OCI-LY3 (cell line): ENCODE results near the gene TERF2IP.

Source experiments
- H2AFZ ChIP-seq: fragments of 200-600, 300-600 bp; shearing (Covaris generic); 2 replicates; pipeline ENCODE4 v1.6.0; 2014; ENCODE audit warnings: antibody characterized with exemption, low read depth, low read length
- H3K27ac ChIP-seq: fragments of 200-600, 300-600 bp; sonication (generic); 2 replicates; pipeline ENCODE4 v1.5.1; 2014; ENCODE audit warnings: mild to moderate bottlenecking, low read length, moderate library complexity, mixed read lengths
- H3K27me3 ChIP-seq: fragments of 200-600, 300-600 bp; sonication (generic); 2 replicates; pipeline ENCODE4 v1.6.1; 2014; ENCODE audit warnings: low read depth, low read length, mixed read lengths
- H3K36me3 ChIP-seq: fragments of 200-600, 300-600 bp; sonication (generic); replicated peaks from 2 replicates; pipeline ENCODE3; 2014; ENCODE audit warnings: low read depth, low read length, mixed read lengths
- H3K4me1 ChIP-seq: fragments of 300-600, 200-600 bp; sonication (generic); 2 replicates; pipeline ENCODE4 v1.6.1; 2014; ENCODE audit warnings: low read length, mixed read lengths
- H3K4me2 ChIP-seq: fragments of 200-600, 300-600 bp; sonication (generic); 2 replicates; pipeline ENCODE4 v1.6.1; 2014; ENCODE audit warnings: low read length, mixed read lengths
- H3K4me3 ChIP-seq: fragments of 300-600, 200-600 bp; sonication (generic); 2 replicates; pipeline ENCODE4 v1.5.1; 2014; ENCODE audit warnings: antibody characterized with exemption, mild to moderate bottlenecking, low read length, moderate library complexity
- H3K79me2 ChIP-seq: fragments of 300-600, 200-600 bp; shearing (Covaris generic); 2 replicates; pipeline ENCODE4 v1.6.1; 2014; ENCODE audit warnings: mild to moderate bottlenecking, low read length, mixed read lengths
- H3K9ac ChIP-seq: fragments of 300-600, 200-600 bp; shearing (Covaris generic); 2 replicates; pipeline ENCODE4 v1.6.0; 2014; ENCODE audit warnings: mild to moderate bottlenecking, low read length, moderate library complexity
- H3K9me3 ChIP-seq: fragments of 200-600, 300-600 bp; shearing (Covaris generic); 2 replicates; pipeline ENCODE4 v1.6.1; 2014; ENCODE audit warnings: low read length, mixed read lengths; ENCODE audit not compliant: insufficient read depth
- H4K20me1 ChIP-seq: fragments of 200-600, 300-600 bp; sonication (generic); 2 replicates; pipeline ENCODE4 v1.6.1; 2016; ENCODE audit warnings: low read length, mixed read lengths; ENCODE audit not compliant: insufficient read depth
- EZH2phosphoT487 ChIP-seq: fragments of 200-600 bp; shearing (Covaris generic); IDR thresholded peaks from 2 replicates; pipeline ENCODE4 v1.6.1; 2018; ENCODE audit warnings: antibody characterized with exemption, mixed run types, low read depth
- TF ChIP-seq, protein P1 (sequence below): fragments of 200-600, 300-600 bp; sonication (generic); IDR thresholded peaks from 2 replicates; pipeline ENCODE4 v1.5.1; 2014; ENCODE audit warnings: antibody characterized with exemption, low read length, low read depth

TERF2IP gene

DNA sequence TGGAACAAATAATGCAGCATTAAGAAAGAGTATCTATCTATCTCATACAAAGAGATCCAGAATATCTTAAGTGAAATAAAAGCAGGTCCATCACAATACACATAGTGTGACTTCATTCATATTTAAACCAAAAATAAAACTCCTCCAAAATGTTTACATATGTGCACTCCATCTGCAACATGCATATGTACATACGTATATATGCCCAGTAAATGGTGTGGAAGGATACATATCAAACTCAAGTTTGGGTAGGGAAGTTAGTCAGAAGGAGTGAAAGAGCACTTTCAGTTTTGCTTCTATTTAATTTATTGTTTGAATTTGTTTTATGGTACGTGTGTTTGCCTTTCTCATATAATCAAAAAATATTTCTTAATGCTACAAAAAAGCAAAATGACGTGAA is 12.5 kb upstream of the TERF2IP start:
- TF ChIP-seq, protein P1, sequence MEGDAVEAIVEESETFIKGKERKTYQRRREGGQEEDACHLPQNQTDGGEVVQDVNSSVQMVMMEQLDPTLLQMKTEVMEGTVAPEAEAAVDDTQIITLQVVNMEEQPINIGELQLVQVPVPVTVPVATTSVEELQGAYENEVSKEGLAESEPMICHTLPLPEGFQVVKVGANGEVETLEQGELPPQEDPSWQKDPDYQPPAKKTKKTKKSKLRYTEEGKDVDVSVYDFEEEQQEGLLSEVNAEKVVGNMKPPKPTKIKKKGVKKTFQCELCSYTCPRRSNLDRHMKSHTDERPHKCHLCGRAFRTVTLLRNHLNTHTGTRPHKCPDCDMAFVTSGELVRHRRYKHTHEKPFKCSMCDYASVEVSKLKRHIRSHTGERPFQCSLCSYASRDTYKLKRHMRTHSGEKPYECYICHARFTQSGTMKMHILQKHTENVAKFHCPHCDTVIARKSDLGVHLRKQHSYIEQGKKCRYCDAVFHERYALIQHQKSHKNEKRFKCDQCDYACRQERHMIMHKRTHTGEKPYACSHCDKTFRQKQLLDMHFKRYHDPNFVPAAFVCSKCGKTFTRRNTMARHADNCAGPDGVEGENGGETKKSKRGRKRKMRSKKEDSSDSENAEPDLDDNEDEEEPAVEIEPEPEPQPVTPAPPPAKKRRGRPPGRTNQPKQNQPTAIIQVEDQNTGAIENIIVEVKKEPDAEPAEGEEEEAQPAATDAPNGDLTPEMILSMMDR = no peak
- TF ChIP-seq EZH2phosphoT487 = no peak
- Histone ChIP-seq H3K4me2 (no peak overlapping the region), H4K20me1 (no peaks in the 10 kb centered on the region; the same call in 1 of the 2 replicates)

DNA sequence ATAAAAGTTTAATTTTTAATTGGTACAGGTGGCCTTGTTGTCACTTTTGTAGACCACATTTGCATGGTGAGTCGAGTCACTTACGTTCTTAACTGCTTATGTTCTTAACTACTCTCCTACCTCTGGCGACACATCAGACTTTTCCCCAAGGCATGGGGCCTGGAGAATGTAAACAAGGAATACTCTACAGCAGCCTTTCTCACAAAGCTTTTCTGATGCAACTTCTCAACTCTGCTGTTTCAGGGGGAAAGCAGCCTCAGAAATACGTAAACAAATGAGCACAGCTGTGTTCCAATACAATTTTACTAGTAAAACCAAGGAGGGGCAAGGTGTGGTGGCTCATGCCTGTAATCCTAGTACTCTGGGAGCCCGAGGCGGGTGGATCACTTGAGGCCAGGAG is 7.0 kb upstream of the TERF2IP start:
- Histone ChIP-seq H3K4me1 (peaks cover 5% of the 10 kb centered on the region; the same call in 1 of the 2 replicates), H3K9me3 (no peaks in the 10 kb centered on the region), H3K9ac (no peak overlapping the region), H3K4me3 (no peak overlapping the region), H3K4me2 (no peak overlapping the region), H3K79me2 (peaks cover 58% of the 10 kb centered on the region), H3K36me3 (peaks cover 78% of the 10 kb centered on the region), H2AFZ (no peak overlapping the region), H3K27ac (no peak overlapping the region), H3K27me3 (no peaks in the 10 kb centered on the region), H4K20me1 (peaks cover 17% of the 10 kb centered on the region)
- TF ChIP-seq, protein P1 = no peak
- no peak for TF ChIP-seq EZH2phosphoT487

More for the DNA sequence above, 12.5 kb upstream of the TERF2IP start:
- Histone ChIP-seq H3K27me3 (no peaks in the 10 kb centered on the region), H3K4me1 (no peaks in the 10 kb centered on the region), H3K27ac (no peak overlapping the region), H2AFZ (no peak overlapping the region), H3K9me3 (no peaks in the 10 kb centered on the region), H3K79me2 (peaks cover 10% of the 10 kb centered on the region; the same call in 1 of the 2 replicates), H3K36me3 (peaks cover 67% of the 10 kb centered on the region), H3K9ac (no peak overlapping the region), H3K4me3 (no peak overlapping the region)

DNA sequence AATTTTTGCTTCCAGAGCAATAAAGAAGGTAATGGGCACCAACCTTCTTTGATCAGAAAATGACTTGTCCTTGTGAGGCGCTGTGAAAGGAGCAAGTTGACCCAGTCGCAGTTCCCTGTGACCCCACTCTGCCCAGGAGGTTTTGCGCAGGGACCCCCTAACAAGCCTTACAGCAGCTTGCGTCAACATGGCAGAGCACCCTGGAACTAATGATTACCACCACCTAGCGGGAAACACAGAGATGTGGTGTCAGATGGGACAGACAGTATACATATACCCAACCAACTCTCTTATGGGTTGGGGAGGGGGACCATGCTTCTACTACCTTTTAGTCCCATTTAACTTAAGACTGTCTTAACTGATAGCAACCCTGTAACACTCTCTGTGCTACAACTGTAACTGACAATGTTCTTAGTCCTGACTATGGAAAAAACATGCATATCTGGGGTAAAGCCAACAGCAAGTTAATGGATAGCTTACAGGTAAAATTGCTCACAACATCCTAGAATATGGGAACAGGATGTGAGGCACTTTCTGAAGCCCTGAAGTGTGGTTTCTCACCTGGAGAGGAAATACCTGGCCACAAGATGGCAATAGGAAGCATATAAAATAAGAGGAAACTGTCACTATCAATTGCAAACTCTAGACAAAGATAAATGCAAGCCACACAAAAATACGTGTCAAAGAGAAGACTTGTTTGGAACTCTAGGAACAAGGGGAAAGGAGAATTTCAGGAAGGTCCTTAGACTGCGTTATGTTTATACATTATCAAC is 3.1 kb upstream of the TERF2IP start:
- Histone ChIP-seq H3K4me1 (peaks cover 15% of the 10 kb centered on the region), H2AFZ (no peak overlapping the region), H3K79me2 (peaks cover 89% of the 10 kb centered on the region), H3K9ac (no peak overlapping the region), H4K20me1 (peaks cover 17% of the 10 kb centered on the region), H3K9me3 (no peaks in the 10 kb centered on the region), H3K27ac (no peak overlapping the region), H3K27me3 (no peaks in the 10 kb centered on the region), H3K4me2 (no peak overlapping the region), H3K36me3 (peaks cover 55% of the 10 kb centered on the region), H3K4me3 (no peak overlapping the region)
- TF ChIP-seq EZH2phosphoT487 = no peak
- TF ChIP-seq, protein P1 = peak; percentile 22

DNA sequence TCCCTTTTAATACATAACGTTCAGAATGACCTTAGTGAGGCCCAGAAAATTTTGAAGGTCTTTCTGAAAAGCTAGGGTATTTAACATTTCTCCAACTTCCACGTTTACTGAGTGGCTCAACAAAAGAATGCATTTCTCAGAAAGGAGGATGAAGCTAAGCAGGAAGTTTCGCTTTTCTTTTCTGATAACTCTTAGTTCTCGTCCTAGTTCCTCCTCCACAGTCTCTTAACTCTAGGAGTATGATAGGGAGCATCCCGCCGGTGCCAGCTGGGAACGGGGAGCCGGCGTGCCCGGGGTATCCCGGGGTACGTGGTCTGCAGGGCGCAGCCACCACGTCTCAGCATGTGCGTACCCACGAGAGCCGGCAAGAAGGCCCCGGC is 471 bp upstream of the TERF2IP start:
- peak overlapping the region; percentile 91 for H3K9ac ChIP-seq
- peaks cover 98% of the 10 kb centered on the region for H3K79me2 ChIP-seq
- peaks cover 38% of the 10 kb centered on the region for H4K20me1 ChIP-seq
- H3K4me2 ChIP-seq = peak overlapping the region; percentile 87
- H3K27me3 ChIP-seq = no peaks in the 10 kb centered on the region
- H3K4me1 ChIP-seq = peaks cover 41% of the 10 kb centered on the region
- peaks cover 35% of the 10 kb centered on the region for H3K36me3 ChIP-seq
- TF ChIP-seq, protein P1 = no peak
- no peak for TF ChIP-seq EZH2phosphoT487
- H3K9me3 ChIP-seq = no peaks in the 10 kb centered on the region
- H3K27ac ChIP-seq = peak overlapping the region; percentile 89
- peak overlapping the region; percentile 83 for H2AFZ ChIP-seq
- H3K4me3 ChIP-seq = peak overlapping the region; percentile 96
